ENCODE measurements around the gene SPOPL.

DNA sequence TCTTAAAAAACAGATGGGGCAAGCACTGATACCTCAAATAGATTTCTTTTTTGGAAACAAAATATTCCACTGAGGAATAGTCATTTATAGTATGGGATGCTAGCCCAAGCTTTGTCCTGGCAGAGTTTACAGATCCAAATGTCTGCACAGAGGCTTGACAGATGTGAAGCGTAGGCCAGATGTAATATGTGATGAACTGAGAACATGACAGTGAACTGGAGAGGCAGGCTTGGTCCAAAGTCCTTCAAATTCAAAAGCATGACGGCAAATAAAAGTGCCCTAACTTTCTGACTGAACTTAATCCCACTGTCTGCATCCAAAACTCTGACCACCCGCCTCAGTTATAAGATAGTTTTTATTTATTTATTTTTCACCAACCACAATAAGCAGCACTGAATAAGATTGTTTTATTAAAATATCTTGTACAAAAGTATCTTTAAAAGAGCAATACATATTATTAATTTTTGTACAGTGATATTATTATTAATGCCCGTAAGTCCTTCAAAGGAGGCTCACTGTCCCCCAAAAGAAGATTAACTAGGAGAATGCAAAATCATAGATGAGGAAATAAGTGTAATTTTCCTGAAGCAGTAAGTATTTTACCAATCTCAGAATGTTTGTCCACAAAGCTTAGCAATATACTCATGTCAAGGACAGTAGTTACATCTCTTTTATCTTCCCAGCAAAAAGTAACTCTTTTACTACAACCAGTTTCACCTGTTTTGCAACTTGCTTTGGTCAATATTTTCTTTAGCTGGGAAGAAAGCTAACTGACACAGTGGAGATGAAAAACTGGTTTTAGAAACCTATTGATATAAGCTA is 10.7 kb upstream of the SPOPL start:
- TF ChIP-seq POLR2A (IDR thresholded peaks at IDR 0.05; ENCODE audit: low read depth, low read length) (no peak), RAD21 (IDR thresholded peaks at IDR 0.05; ENCODE audit: low read length) (no peak), MAFK (IDR thresholded peaks at IDR 0.05; ENCODE audit: low read depth, low read length) (no peak), RCOR1 (IDR thresholded peaks at IDR 0.05; ENCODE audit: insufficient replicate concordance, low read length) (no peak), SMC3 (IDR thresholded peaks at IDR 0.05; ENCODE audit: low read depth, low read length) (no peak)
- TF ChIP-seq, protein P1, sequence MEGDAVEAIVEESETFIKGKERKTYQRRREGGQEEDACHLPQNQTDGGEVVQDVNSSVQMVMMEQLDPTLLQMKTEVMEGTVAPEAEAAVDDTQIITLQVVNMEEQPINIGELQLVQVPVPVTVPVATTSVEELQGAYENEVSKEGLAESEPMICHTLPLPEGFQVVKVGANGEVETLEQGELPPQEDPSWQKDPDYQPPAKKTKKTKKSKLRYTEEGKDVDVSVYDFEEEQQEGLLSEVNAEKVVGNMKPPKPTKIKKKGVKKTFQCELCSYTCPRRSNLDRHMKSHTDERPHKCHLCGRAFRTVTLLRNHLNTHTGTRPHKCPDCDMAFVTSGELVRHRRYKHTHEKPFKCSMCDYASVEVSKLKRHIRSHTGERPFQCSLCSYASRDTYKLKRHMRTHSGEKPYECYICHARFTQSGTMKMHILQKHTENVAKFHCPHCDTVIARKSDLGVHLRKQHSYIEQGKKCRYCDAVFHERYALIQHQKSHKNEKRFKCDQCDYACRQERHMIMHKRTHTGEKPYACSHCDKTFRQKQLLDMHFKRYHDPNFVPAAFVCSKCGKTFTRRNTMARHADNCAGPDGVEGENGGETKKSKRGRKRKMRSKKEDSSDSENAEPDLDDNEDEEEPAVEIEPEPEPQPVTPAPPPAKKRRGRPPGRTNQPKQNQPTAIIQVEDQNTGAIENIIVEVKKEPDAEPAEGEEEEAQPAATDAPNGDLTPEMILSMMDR (conservative IDR thresholded peaks at IDR 0.05; ENCODE audit: low read depth, low read length), result no peak
- TF ChIP-seq, protein P2, sequence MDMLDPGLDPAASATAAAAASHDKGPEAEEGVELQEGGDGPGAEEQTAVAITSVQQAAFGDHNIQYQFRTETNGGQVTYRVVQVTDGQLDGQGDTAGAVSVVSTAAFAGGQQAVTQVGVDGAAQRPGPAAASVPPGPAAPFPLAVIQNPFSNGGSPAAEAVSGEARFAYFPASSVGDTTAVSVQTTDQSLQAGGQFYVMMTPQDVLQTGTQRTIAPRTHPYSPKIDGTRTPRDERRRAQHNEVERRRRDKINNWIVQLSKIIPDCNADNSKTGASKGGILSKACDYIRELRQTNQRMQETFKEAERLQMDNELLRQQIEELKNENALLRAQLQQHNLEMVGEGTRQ (IDR thresholded peaks at IDR 0.05; ENCODE audit: low read depth, low read length), result no peak
